TTC549 (cell line): ENCODE data around the gene CDH12.
"Not testable (repeated sequence)": the region's sequence is repeated elsewhere in the genome, so short reads cannot be mapped to it uniquely, and the experiment has no call there.

ENCODE experiments used
- FAIRE-seq: peaks from 2 replicates; lab custom pipeline; 2012; peaks lifted over from hg19 to GRCh38; lab: Jason Lieb, UNC

The CDH12 gene

GRCh38 chr5:22560147-22560546 lies 293.0 kb downstream of the CDH12 start:
- FAIRE-seq = no peak

- FAIRE-seq = no peak
These were observed 295.9 kb downstream of the CDH12 start for GRCh38 chr5:22557251-22557650.

DNA sequence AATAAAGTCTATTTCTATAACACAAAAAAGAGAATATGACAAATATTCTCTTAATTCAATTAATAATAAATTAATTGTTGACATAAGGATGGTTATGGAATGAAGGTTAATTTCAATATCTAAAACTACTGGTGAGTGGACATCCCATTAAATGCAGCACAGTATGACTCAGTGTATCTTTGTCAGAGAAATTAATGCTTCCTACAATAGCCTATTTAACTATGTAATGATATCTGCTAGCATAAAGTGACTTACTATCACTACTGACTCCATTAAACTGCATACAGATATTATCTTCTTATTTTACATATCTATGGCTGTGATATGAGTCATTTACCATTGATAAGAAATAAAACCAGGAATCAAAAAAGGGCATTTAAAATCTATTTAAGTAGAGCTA lies 298.7 kb downstream of the CDH12 start:
- FAIRE-seq = no peak

DNA sequence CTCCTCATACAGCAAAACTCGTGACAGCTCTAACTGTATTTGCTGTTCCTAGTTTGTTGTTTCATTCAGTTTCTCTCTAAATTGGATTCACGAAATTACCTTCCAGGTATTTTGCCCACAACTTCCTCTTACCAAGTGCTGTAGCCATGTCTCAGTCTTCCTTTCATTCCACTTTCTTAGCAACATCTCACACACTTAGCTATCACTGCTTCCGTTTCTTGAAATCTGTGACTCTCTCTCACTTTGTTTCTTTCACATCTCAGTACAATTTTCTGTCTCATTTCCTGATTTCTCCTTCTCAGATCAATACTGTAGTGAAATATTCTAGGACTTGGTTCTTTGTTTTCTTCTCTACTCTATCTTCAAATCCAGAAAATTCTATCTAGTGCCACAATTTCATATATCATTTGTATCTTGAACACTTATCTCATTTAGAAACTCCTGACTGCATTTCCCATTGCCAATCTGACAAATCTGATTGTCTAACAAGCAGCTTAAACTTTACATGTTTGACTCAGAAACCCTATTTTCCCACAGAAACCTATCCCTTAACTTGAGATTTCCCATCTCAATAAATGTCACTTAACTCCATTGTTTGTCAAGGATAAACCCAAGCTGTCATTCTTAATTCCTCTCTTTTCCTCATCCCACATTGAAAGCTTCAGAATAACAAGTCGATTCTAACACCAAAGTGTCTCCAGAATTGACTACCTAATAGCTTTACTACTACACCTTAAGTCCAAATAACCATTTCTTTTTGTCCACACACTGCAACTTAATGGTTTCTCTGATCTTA lies 303.1 kb downstream of the CDH12 start:
- FAIRE-seq = no peak

GRCh38 chr5:22542340-22542739 lies 310.8 kb downstream of the CDH12 start:
- no peak for FAIRE-seq

GRCh38 chr5:22541037-22541436 lies 312.1 kb downstream of the CDH12 start:
- FAIRE-seq = no peak

DNA sequence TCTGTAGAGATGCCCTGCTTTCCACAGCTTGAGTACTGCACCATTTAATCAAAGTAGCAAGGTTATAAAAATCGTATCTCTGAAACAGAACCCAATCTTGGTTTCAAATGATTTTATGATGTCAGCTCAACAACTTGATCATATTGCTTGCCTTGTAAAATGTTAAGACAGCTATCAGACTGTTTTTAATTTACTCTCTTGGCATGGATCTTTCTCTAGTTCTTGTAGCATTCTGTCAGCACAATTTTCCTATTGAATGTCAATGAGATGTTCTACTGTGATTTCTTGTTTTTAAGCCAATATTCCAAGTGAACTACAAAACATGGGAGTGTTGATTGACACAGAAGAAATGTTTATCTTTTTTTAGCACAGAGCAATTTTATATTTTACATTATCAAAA lies 313.4 kb downstream of the CDH12 start:
- no peak for FAIRE-seq

DNA sequence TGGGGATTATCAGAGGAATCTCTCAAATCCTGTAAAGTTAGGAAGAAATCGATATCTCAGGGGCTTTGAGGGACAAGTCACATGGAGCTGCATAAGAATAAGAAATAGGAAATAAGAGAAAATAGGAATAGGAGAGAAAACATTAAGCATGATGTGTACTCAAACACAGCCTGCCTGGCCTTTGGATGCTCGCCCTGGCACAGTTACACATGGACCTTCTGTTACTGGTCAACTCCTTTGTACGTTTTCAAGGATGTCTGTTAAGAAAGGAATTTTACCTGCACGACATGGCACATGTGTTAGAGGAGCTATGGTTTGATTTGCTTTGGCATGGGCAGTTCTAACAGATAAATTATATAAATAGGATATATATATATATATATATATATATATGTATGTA lies 321.2 kb downstream of the CDH12 start:
- FAIRE-seq = no peak

DNA sequence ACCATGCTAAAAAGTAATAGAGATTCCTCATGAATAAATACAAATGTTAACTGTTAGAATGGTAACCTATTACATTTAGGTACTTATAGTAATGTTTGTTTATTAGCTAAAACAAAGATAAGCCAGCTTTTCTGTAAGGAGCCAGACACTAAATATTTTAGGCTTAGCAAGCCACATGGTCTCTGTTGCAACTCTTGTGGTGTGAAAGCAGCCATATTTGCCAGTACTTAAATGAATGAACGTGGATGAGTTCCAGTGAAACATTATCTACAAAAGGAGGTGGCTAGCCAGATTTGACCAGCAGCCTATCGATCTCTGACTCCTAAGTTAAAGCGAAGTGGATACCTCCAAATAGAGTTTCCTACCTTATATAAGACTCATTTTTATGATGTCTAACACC lies 331.6 kb downstream of the CDH12 start:
- no peak for FAIRE-seq

- not testable (repeated sequence) for FAIRE-seq
These were observed 336.6 kb downstream of the CDH12 start for GRCh38 chr5:22516497-22516896.

DNA sequence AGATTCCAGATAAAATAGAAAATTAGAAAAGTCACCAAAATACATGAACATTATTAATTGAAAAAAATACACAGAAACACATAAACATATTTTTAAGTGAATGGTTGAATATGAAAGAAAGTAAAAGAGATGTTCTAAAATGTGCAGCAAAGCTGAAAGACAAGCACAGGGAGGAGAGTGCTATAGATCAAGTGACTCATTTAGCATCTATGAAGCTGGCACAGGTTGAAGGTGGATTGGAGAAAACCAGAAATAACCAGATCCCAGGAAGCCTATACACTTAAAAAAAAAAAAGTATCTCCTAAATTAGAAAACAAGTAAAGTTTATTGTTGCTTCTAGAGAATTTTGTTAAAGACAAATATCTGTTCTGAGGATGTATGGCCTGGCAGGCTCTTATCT lies 338.9 kb downstream of the CDH12 start:
- FAIRE-seq = no peak

GRCh38 chr5:22505891-22506290 lies 347.3 kb downstream of the CDH12 start:
- no peak for FAIRE-seq

GRCh38 chr5:22504411-22504810 lies 348.7 kb downstream of the CDH12 start:
- FAIRE-seq = no peak

- no peak for FAIRE-seq
These were observed 352.6 kb downstream of the CDH12 start for GRCh38 chr5:22500556-22500955.

GRCh38 chr5:22496666-22497065 lies 356.5 kb downstream of the CDH12 start:
- no peak for FAIRE-seq

- FAIRE-seq = no peak
These were observed 358.0 kb downstream of the CDH12 start for GRCh38 chr5:22495016-22495720.

GRCh38 chr5:22488427-22488826 lies 364.7 kb downstream of the CDH12 start:
- no peak for FAIRE-seq

DNA sequence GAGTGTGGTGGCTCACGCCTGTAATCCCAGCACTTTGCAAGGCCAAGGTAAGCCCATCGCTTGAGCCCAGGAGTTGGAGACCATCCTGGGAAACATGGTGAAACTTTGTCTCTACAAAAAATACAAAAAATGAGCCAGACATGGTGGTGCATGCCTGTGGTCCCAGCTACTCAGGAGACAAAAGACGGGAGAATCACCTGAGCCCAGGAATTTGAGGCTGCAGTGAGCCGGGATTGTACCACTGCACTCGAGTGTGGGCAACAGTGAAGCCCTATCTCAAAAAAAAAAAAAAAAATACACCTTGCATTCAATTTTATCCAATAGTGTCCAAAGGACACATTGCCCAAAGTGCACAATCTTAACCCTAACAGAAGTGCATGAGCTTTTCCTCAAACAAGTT lies 372.8 kb downstream of the CDH12 start:
- no peak for FAIRE-seq

- FAIRE-seq = no peak
These were observed 379.3 kb downstream of the CDH12 start for GRCh38 chr5:22473886-22474285.

GRCh38 chr5:22471154-22471553 lies 382.0 kb downstream of the CDH12 start:
- no peak for FAIRE-seq

DNA sequence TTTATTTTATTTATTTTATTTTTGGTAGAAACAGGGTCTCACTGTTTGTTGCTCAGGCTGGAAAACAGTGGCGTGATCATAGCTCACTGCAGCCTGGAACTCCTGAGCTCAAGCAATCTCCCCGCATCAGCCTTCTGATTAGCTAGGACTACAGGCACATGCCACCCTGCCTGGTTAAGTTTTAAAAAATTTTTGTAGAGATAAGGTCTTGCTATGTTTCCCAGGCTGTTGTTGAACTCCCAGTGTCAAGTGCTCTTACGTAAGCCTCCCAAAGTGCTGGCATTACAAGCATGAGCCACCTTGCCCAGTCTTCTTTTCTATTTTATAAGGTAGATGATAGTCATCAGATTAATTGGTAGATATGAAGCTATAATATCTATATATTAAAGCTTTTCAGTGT lies 382.7 kb downstream of the CDH12 start:
- no peak for FAIRE-seq

- no peak for FAIRE-seq
These were observed 387.5 kb downstream of the CDH12 start for GRCh38 chr5:22465616-22466015.

DNA sequence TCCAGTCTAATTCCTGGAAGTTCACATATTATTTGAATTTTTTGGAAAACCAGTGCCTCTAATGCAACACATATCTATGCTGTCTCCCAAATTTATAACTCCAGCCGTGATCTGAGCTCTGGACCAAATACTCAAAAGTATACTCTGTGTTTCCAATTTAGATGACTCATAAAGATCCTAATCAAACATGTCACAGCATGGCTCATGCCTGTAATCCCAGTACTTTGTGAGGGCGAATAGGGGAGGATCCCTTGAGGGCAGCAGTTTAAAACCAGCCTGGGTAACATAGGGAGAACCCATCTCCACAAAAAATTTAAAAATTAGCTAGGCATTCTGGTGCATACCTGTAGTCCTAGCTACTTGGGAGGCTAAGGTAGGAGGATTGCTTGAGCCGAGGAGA lies 388.0 kb downstream of the CDH12 start:
- FAIRE-seq = no peak

- no peak for FAIRE-seq
These were observed 393.0 kb downstream of the CDH12 start for GRCh38 chr5:22460189-22460588.
